H54 (cell line): ENCODE data around the gene RAPGEF2.
"Not testable (repeated sequence)": the region's sequence is repeated elsewhere in the genome, so short reads cannot be mapped to it uniquely, and the experiment has no call there.

Source experiments
- DNase-seq: peaks from one replicate; pipeline ENCODE4 v3.0.0; 2011; ENCODE audit warnings: low spot score, mixed read lengths; ENCODE audit not compliant: insufficient read length
- FAIRE-seq: peaks from 3 replicates; lab custom pipeline; 2011; peaks lifted over from hg19 to GRCh38; lab: Jason Lieb, UNC
- POLR2A ChIP-seq: IDR thresholded peaks from 2 replicates; pipeline ENCODE4 v1.6.1; 2011; ENCODE audit warnings: low read depth, mild to moderate bottlenecking, low read length

Gene RAPGEF2

DNA sequence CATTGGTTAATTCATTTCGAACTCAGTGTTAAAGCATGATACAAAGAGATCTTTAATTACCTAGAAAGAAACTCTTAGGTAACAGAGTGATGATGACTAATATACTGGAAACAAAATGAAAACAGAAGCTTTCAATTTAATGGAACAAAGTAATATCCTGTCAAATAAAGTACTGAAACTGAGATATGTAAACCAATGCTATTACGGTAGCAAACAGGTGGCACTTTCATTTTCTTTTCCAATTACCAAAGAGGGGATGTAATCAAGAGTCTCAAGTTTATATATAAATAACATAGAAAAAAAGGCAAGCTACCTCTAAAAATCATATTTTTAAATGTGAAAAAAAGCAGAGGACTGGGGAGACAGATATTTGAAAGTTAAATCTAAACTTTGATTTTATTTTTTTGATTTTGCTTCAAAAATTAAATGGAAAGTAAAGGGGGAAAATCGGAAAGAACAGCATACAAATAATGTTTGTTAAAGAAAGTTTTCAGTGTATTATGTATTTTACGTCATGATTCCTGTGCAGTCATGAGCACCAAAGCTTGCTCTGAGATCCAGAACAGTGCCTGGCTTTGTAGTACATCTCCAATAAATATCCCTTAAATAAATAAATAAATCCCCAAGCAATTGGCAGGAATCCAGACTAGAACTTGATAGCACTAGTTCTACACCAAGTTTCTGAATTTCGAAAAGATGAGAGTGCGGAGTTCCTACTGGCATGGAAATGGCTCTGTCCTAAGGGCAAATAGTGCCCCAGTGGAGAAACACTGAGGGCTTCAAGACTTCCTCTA lies 25.0 kb upstream of the RAPGEF2 start:
- no peak for TF ChIP-seq POLR2A
- DNase-seq = no peak
- FAIRE-seq = no peak

DNA sequence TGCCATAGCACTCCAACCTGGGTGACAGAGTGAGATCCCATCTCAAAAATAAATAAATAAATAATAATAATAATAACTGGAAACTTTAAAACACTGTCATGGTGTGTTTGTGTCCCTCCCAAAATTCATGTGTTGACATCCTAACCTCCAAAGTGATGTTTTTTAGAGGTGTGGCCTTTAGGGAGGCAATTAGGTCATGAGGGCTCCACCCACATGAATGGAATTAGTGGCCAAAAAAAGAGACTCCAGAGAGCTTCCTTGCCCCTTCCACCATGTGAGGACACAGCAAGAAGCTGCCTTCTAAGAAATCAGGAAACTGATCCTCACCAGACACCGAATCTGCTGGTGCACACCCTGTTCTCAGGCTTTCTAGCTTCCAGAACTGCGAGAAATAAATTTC lies 23.8 kb upstream of the RAPGEF2 start:
- no peak for FAIRE-seq
- TF ChIP-seq POLR2A = no peak

GRCh38 chr4:159086606-159087005 lies 16.3 kb upstream of the RAPGEF2 start:
- no peak for TF ChIP-seq POLR2A
- no peak for FAIRE-seq

More for the DNA sequence above, 23.8 kb upstream of the RAPGEF2 start:
- DNase-seq = no peak

GRCh38 chr4:159090255-159090654 lies 12.6 kb upstream of the RAPGEF2 start:
- DNase-seq (no peak), FAIRE-seq (no peak)
- TF ChIP-seq POLR2A = no peak

More at GRCh38 chr4:159086606-159087005, 16.3 kb upstream of the RAPGEF2 start:
- no peak for DNase-seq

- not testable (repeated sequence) for DNase-seq, FAIRE-seq
Measured at GRCh38 chr4:159094156-159094555, 8.7 kb upstream of the RAPGEF2 start.

GRCh38 chr4:159096434-159096833 lies 6.4 kb upstream of the RAPGEF2 start:
- no peak for TF ChIP-seq POLR2A
- DNase-seq = no peak
- FAIRE-seq = no peak

GRCh38 chr4:159097144-159097543 lies 5.7 kb upstream of the RAPGEF2 start:
- no peak for TF ChIP-seq POLR2A
- FAIRE-seq (no peak), DNase-seq (no peak)

DNA sequence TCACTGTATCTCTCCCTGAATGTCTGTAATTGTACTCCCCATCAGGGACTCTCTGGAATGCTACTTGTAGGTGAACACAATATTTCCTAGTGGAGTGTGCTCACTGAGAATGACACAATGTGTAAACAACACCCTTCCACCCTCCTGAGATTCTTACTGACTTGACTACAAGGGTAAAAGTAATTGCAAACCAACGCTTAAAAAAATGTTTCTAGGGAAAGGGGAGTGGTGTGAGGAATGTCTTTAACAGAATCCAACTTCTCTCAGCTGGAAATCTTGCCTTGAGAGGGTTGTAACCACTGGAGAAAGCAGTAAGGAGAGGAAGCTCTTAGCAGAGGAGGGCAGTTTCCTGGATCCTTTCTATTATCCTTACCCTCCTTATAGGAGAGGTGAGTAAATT lies 5.1 kb upstream of the RAPGEF2 start:
- FAIRE-seq = no peak
- DNase-seq = no peak
- no peak for TF ChIP-seq POLR2A

DNA sequence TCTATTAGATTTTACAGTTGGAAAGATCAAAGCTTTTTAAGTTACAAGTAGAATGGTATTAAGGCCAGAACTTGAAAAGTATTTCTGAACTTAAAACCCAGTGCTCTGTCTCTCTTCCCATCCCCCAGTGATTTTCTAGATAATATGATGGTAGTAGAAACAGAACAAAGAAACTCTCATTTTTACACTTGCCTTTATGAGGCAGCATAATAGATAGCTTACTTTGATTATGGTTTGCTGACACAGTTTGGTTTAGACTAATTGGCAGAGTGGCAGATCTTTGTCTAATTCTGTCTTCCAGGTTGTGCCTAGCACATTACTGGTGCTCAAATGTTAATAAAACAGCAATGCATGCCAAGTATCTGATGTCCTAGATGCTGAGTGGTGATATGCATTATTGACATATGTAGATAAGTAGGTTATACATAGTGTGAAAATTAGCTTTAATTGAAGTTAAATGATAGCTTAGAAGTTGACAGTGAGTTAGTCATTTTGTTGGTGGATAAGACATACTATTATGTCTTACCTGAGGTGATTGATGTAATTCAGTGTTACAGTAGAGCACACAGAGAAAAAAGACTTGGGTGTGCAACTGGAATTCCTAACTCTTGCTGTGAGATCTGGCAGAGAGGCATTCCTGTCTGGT lies 4.3 kb upstream of the RAPGEF2 start:
- FAIRE-seq = no peak
- TF ChIP-seq POLR2A = no peak
- DNase-seq = no peak

GRCh38 chr4:159101988-159102621 lies 774 bp upstream of the RAPGEF2 start:
- FAIRE-seq (no peak), DNase-seq (no peak)
- TF ChIP-seq POLR2A = no peak

- no peak for TF ChIP-seq POLR2A
- DNase-seq (no peak), FAIRE-seq (no peak)
Measured at GRCh38 chr4:159103384-159103990, 608 bp downstream of the RAPGEF2 start.

GRCh38 chr4:159104694-159105414 lies 2.0 kb downstream of the RAPGEF2 start:
- TF ChIP-seq POLR2A = no peak
- FAIRE-seq (peak; percentile 33), DNase-seq (no peak)

DNA sequence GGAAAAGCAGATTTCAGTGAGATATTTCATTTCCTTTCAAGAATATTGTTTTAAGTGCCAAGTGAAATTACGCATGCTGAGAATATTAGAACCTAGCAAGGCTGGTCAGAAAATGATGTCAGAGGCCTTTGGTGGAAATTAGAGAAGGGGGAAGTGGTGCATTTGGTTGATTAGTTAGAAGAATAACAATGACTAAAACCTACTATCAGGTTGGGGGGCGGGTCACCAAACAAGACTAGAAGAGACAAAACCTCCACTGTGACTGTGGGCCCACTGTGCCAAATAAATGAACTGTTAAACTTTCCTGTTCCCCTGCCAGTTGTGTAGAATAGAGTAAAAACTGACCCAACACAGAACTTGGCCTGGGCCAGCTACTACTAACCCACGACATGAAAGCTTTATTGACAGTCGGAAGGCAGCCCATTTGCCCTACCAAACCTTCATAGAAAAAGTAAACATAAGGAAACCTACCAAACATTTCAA lies 2.9 kb downstream of the RAPGEF2 start:
- no peak for DNase-seq
- FAIRE-seq = no peak
- TF ChIP-seq POLR2A = no peak
